ENCODE data around the gene NCK1.

Gene NCK1

GRCh38 chr3:136939489-136939888, 77.5 kb downstream of the NCK1 start:
- no peak for DNase-seq (ENCODE audit: low read depth)

GRCh38 chr3:136942803-136943202, 80.8 kb downstream of the NCK1 start:
- TF ChIP-seq MYC (IDR thresholded peaks at IDR 0.05; ENCODE audit: low read depth, low read length) = no peak
- no peak overlapping the region for H3K4me3 ChIP-seq (ENCODE audit: low read depth, low read length)
- no peak for DNase-seq (ENCODE audit: low read depth)

More at GRCh38 chr3:136939489-136939888, 77.5 kb downstream of the NCK1 start:
- no peak overlapping the region for H3K4me3 ChIP-seq (ENCODE audit: low read depth, low read length)
- TF ChIP-seq POLR2A (IDR thresholded peaks at IDR 0.05; ENCODE audit: extremely low read depth, insufficient read length) = no peak

GRCh38 chr3:136943436-136943835, 81.4 kb downstream of the NCK1 start:
- DNase-seq (ENCODE audit: low read depth) = no peak
- H3K4me3 ChIP-seq (ENCODE audit: low read depth, low read length) = no peak overlapping the region
- TF ChIP-seq MYC (IDR thresholded peaks at IDR 0.05; ENCODE audit: low read depth, low read length) (no peak), POLR2A (IDR thresholded peaks at IDR 0.05; ENCODE audit: extremely low read depth, insufficient read length) (no peak), MAX (IDR thresholded peaks at IDR 0.05; ENCODE audit: low read depth, low read length) (no peak)

GRCh38 chr3:136946978-136947377, 85.0 kb downstream of the NCK1 start:
- no peak overlapping the region for H3K4me3 ChIP-seq (ENCODE audit: low read depth, low read length)
- DNase-seq (ENCODE audit: low read depth) = no peak
- no peak for TF ChIP-seq MYC (IDR thresholded peaks at IDR 0.05; ENCODE audit: low read depth, low read length)

GRCh38 chr3:136947477-136947876, 85.5 kb downstream of the NCK1 start:
- no peak for TF ChIP-seq MAX (IDR thresholded peaks at IDR 0.05; ENCODE audit: low read depth, low read length)
- TF ChIP-seq POLR2A (IDR thresholded peaks at IDR 0.05; ENCODE audit: extremely low read depth, insufficient read length) = no peak
- DNase-seq (ENCODE audit: low read depth) = no peak
- H3K4me3 ChIP-seq (ENCODE audit: low read depth, low read length) = no peak overlapping the region

- DNase-seq (ENCODE audit: low read depth) = no peak
- no peak overlapping the region for H3K4me3 ChIP-seq (ENCODE audit: low read depth, low read length)
- TF ChIP-seq MYC (IDR thresholded peaks at IDR 0.05; ENCODE audit: low read depth, low read length) (no peak), MAX (IDR thresholded peaks at IDR 0.05; ENCODE audit: low read depth, low read length) (no peak), CTCF (IDR thresholded peaks at IDR 0.05; ENCODE audit: low read depth, low read length) (no peak), POLR2A (IDR thresholded peaks at IDR 0.05; ENCODE audit: extremely low read depth, insufficient read length) (no peak)
Measured at GRCh38 chr3:136949146-136949545, 87.1 kb downstream of the NCK1 start.

GRCh38 chr3:136949708-136950107, 87.7 kb downstream of the NCK1 start:
- no peak for DNase-seq (ENCODE audit: low read depth)
- TF ChIP-seq CTCF (IDR thresholded peaks at IDR 0.05; ENCODE audit: low read depth, low read length) = no peak
- TF ChIP-seq MYC (IDR thresholded peaks at IDR 0.05; ENCODE audit: low read depth, low read length) = no peak
- TF ChIP-seq MAX (IDR thresholded peaks at IDR 0.05; ENCODE audit: low read depth, low read length) = no peak
- no peak for TF ChIP-seq POLR2A (IDR thresholded peaks at IDR 0.05; ENCODE audit: extremely low read depth, insufficient read length)
- no peak overlapping the region for H3K4me3 ChIP-seq (ENCODE audit: low read depth, low read length)

GRCh38 chr3:136950623-136951022, 88.6 kb downstream of the NCK1 start:
- H3K4me3 ChIP-seq (ENCODE audit: low read depth, low read length) = no peak overlapping the region
- TF ChIP-seq POLR2A (IDR thresholded peaks at IDR 0.05; ENCODE audit: extremely low read depth, insufficient read length) = no peak
- TF ChIP-seq MYC (IDR thresholded peaks at IDR 0.05; ENCODE audit: low read depth, low read length) = no peak
- no peak for TF ChIP-seq MAX (IDR thresholded peaks at IDR 0.05; ENCODE audit: low read depth, low read length)
- no peak for TF ChIP-seq CTCF (IDR thresholded peaks at IDR 0.05; ENCODE audit: low read depth, low read length)
- no peak for DNase-seq (ENCODE audit: low read depth)
